Measurements from ENCODE around the gene THSD7B.

THSD7B gene

GRCh38 chr2:137659616-137660015 is 894.3 kb downstream of the THSD7B start:
- TF ChIP-seq, protein P1, sequence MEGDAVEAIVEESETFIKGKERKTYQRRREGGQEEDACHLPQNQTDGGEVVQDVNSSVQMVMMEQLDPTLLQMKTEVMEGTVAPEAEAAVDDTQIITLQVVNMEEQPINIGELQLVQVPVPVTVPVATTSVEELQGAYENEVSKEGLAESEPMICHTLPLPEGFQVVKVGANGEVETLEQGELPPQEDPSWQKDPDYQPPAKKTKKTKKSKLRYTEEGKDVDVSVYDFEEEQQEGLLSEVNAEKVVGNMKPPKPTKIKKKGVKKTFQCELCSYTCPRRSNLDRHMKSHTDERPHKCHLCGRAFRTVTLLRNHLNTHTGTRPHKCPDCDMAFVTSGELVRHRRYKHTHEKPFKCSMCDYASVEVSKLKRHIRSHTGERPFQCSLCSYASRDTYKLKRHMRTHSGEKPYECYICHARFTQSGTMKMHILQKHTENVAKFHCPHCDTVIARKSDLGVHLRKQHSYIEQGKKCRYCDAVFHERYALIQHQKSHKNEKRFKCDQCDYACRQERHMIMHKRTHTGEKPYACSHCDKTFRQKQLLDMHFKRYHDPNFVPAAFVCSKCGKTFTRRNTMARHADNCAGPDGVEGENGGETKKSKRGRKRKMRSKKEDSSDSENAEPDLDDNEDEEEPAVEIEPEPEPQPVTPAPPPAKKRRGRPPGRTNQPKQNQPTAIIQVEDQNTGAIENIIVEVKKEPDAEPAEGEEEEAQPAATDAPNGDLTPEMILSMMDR (IDR thresholded peaks at IDR 0.05; ENCODE audit: control insufficient read depth, insufficient read depth, low read depth, low read length, missing control alignments) = no peak
- DNase-seq (ENCODE audit: low read depth) = no peak
- no peak overlapping the region for H3K4me3 ChIP-seq (ENCODE audit: control insufficient read depth, low read depth, low read length)

GRCh38 chr2:137670111-137670510 is 904.8 kb downstream of the THSD7B start:
- no peak overlapping the region for H3K4me3 ChIP-seq (ENCODE audit: control insufficient read depth, low read depth, low read length)
- TF ChIP-seq, protein P1 (IDR thresholded peaks at IDR 0.05; ENCODE audit: control insufficient read depth, insufficient read depth, low read depth, low read length, missing control alignments) = no peak
- no peak for DNase-seq (ENCODE audit: low read depth)

DNA sequence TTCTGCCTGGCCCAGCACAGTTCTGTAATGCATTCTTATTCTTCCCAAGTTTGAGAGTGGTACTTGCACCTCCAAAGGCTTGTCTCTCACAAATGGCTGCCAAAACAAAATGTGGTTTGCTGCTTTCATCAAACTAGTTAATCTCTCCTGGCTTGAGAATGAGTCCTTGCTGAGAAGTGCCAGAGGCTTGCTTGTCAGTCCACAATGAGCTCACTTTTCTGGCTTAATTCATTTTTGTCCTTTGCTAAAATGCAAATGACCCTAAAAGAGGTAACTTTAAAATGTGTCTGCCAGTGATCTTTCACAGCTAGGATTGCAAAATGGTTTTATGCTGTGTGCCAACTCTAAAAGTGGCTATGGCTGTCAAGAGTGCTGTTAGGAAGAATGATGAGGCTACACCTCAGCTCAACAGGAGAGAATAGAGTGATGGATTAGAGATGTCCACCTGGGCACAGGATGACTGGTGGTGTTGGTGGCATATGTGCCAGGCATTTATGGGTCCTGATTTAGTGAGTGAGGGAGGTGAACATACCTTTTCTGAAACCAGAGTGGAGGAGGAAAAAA is 907.7 kb downstream of the THSD7B start:
- H3K4me3 ChIP-seq (ENCODE audit: control insufficient read depth, low read depth, low read length) = no peak overlapping the region
- TF ChIP-seq, protein P1 (IDR thresholded peaks at IDR 0.05; ENCODE audit: control insufficient read depth, insufficient read depth, low read depth, low read length, missing control alignments) = no peak
- DNase-seq (ENCODE audit: low read depth) = no peak

DNA sequence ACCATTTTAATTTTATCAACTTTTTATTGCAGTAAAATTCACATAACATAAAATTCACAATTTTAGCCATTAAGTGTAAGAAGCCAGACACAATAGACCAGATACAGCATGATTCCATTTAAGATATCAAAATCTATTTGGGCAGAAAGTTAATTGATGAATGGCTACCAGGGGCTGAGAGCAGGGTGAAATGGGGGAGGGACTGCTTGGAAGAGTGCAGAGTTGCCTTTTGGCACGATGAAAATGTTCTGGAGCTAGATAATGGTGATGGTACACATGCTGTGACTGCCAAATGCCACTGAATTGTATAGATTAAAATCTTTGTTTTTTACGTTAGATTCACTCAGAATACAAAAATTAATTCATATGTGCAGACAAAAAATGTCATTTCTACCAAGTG is 909.6 kb downstream of the THSD7B start:
- TF ChIP-seq, protein P1 (IDR thresholded peaks at IDR 0.05; ENCODE audit: control insufficient read depth, insufficient read depth, low read depth, low read length, missing control alignments) = no peak

DNA sequence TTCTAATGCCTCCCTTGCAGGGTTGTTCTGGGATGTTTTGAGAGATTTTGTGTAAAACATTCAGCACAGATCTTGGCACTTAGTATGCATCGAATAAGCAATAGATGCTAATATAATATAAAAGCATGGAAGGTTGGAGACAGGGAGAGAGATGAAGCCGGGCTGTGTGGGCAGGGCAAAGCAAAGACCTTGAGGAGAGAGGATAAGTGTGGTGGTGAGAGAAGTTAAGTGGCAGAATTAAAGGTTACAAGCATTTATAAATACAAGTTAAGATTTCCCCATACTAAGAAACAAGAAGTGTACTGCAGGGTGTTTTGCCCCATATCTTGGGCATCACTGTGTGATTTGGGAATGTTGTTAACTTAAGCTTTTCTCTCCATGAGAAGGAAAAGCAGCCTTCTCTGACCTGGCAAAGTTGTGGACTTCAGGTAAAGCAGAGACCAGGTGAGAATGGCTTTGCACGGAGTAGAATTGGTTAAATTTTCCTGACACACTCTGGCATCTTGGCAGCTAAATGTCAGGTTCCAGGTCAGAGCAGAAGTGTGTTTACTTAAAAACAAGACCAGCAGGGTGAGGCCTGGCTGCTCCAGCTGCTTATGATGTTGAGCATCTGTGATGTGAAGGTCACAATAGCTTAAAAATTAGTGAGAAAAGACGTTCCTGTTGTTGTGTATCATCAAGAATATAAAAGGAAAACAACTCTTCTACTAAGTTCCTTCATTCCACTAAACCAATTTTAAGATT is 910.4 kb downstream of the THSD7B start:
- DNase-seq (ENCODE audit: low read depth) = no peak
- TF ChIP-seq, protein P1 (IDR thresholded peaks at IDR 0.05; ENCODE audit: control insufficient read depth, insufficient read depth, low read depth, low read length, missing control alignments) = no peak
- no peak overlapping the region for H3K4me3 ChIP-seq (ENCODE audit: control insufficient read depth, low read depth, low read length)

More for the DNA sequence above, 909.6 kb downstream of the THSD7B start:
- DNase-seq (ENCODE audit: low read depth) = no peak
- no peak overlapping the region for H3K4me3 ChIP-seq (ENCODE audit: control insufficient read depth, low read depth, low read length)

DNA sequence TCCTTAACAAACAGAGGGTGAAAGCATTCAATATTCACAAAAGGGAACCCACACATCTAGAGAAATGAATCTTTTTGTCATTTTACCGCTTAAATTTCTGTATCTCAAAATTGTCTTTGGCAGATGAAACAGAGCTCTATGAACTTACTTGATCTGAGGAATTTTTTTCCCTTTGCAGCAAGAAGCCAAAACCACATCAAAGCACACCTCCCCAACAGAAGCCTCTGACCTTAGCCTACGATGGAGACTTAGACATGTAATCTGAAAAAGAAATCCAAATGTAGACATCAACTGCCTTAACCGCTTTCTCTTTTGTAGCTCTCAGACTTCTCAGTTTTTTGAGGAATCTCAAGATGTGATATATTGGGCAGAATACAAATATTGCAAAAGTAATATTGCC is 911.0 kb downstream of the THSD7B start:
- no peak for DNase-seq (ENCODE audit: low read depth)
- TF ChIP-seq, protein P1 (IDR thresholded peaks at IDR 0.05; ENCODE audit: control insufficient read depth, insufficient read depth, low read depth, low read length, missing control alignments) = no peak
- no peak overlapping the region for H3K4me3 ChIP-seq (ENCODE audit: control insufficient read depth, low read depth, low read length)

All from AG09309 (cell line).